Measurements from ENCODE around the gene CCN5.

- TF ChIP-seq CTCF (conservative IDR thresholded peaks at IDR 0.05; ENCODE audit: low read length) (no peak), EZH2phosphoT487 (IDR thresholded peaks at IDR 0.05; ENCODE audit: borderline replicate concordance, low read depth, low read length) (no peak)
Observed at GRCh38 chr20:44684047-44684967, 30.9 kb upstream of the CCN5 start.
